HPDE6-E6E7 (cell line): ENCODE results near the gene KCNQ1.

Experiments
- DNase-seq: peaks from one replicate; pipeline ENCODE4 v3.0.0; 2011; ENCODE audit warnings: missing footprints; ENCODE audit errors: extremely low spot score

The KCNQ1 gene, protein sequence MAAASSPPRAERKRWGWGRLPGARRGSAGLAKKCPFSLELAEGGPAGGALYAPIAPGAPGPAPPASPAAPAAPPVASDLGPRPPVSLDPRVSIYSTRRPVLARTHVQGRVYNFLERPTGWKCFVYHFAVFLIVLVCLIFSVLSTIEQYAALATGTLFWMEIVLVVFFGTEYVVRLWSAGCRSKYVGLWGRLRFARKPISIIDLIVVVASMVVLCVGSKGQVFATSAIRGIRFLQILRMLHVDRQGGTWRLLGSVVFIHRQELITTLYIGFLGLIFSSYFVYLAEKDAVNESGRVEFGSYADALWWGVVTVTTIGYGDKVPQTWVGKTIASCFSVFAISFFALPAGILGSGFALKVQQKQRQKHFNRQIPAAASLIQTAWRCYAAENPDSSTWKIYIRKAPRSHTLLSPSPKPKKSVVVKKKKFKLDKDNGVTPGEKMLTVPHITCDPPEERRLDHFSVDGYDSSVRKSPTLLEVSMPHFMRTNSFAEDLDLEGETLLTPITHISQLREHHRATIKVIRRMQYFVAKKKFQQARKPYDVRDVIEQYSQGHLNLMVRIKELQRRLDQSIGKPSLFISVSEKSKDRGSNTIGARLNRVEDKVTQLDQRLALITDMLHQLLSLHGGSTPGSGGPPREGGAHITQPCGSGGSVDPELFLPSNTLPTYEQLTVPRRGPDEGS

DNA sequence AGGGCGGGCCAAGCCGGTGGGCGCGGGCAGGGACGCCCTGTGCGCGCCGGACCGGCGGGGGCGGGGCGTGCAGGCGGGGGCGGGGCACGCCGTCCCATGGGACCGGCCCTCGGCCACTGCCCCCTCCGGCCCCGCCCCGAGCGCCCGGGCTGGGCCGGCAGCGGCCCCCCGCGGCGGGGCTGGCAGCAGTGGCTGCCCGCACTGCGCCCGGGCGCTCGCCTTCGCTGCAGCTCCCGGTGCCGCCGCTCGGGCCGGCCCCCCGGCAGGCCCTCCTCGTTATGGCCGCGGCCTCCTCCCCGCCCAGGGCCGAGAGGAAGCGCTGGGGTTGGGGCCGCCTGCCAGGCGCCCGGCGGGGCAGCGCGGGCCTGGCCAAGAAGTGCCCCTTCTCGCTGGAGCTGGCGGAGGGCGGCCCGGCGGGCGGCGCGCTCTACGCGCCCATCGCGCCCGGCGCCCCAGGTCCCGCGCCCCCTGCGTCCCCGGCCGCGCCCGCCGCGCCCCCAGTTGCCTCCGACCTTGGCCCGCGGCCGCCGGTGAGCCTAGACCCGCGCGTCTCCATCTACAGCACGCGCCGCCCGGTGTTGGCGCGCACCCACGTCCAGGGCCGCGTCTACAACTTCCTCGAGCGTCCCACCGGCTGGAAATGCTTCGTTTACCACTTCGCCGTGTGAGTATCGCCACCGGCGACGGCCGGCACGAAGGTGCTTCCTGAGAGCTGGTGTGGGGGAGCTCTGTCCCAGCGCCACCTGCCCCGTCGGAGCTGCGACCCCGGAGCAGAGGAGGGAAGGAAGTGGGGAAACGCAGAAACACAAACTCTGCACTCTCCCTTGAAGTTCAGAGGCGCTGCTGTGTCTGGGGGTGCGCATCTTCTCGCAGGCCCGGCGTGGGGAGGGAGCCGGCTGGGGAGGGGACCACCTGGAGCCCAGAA is at the start of gene KCNQ1:
Gene KCNQ1 (plus strand): TSS at position 188 of the 925 bp plus-strand sequence. CDS start 91 bp downstream, at position 279.
- DNase-seq = no peak

DNA sequence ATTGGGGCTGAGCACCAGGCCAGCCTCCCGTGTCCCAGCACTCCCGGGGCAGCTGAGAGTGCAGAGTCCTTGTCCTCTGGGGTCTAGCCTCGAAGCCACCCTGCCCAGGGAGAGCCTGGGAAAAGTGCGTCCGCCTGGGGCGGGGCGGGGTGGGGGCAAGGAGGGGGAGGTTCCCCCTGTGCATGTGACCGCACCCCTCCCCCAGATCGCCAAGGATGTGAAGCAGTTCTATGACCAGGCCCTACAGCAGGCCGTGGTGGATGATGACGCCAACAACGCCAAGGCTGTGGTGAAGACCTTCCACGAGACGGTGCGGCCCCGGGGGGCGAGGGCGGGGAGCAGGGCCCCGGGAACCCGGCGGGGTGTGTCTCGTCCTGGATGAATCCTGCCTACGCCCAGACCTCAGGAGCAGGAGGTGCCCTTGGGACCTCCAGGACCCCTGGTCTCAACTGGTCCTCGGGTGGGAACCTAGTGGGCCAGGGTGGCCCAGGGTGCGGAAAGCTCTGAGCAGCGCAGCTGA is 49.5 kb upstream of the KCNQ1 start:
- no peak for DNase-seq

DNA sequence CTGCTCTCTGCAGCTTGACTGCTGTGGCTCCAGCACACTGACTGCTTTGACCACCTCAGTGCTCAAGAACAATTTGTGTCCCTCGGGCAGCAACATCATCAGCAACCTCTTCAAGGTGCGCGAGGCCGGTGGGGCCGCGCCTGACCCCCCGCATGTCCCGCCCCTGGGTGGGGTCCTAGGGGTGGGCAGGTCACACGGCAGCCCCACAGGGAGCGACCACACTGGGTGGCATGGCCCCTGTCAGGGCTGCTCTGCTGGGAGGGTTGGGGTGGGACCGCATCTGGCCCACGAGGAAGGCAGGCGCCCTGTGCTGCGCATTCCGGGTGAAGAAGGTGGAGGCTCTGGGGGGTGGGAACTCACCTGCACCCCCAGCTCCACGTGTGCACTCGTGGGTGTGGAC is 49.0 kb upstream of the KCNQ1 start:
- no peak for DNase-seq

DNA sequence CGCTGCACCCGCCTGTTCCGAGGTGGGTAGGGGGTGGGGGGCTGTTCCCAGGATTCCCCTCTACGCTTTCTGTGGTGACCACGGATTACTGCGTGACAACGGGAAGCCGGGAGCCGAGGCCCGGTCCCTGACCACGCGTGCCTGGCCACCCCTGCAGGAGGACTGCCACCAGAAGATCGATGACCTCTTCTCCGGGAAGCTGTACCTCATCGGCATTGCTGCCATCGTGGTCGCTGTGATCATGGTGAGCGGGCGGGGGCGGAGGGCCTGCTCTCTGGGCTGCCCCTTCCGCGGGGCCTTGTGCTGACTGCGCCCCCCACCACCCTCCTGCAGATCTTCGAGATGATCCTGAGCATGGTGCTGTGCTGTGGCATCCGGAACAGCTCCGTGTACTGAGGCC is 48.3 kb upstream of the KCNQ1 start:
- DNase-seq = no peak

DNA sequence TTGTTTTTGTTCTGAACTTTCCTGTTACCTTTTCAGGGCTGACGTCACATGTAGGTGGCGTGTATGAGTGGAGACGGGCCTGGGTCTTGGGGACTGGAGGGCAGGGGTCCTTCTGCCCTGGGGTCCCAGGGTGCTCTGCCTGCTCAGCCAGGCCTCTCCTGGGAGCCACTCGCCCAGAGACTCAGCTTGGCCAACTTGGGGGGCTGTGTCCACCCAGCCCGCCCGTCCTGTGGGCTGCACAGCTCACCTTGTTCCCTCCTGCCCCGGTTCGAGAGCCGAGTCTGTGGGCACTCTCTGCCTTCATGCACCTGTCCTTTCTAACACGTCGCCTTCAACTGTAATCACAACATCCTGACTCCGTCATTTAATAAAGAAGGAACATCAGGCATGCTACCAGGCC is 47.8 kb upstream of the KCNQ1 start:
- no peak for DNase-seq

DNA sequence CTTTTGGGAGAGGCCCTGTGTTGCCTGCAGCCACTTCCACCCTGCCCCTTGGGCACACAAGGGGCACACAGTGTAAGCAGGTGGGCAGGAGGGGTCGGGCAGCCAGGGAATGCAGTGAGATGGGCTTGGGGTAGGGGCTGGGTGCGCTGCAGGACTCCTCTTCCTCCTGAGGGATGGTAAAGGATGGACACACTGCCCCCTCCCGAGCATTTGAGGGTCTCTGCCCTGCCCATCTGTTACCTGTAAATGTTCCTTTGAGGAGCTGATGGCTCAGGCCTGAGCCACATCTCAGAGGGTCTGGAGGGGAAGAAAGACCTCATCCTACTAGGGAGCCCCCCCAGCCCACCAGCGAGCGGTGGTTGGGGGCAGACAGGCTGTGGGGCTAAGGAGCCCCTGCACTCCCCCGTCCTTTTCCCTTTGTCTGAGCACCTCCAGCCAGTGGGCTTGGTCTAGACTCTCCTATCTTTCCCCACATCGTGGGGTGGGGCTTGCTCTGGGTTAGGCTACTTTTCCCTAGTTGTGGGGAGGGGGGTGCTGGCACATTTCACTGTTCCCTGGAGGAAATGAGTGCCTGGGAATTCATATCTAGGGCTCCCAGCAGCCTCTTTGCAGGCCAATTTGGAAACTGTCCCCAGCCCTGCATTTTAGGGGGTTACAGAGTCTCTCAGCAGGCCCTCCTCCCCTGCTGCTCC is 46.0 kb upstream of the KCNQ1 start:
- DNase-seq = no peak

DNA sequence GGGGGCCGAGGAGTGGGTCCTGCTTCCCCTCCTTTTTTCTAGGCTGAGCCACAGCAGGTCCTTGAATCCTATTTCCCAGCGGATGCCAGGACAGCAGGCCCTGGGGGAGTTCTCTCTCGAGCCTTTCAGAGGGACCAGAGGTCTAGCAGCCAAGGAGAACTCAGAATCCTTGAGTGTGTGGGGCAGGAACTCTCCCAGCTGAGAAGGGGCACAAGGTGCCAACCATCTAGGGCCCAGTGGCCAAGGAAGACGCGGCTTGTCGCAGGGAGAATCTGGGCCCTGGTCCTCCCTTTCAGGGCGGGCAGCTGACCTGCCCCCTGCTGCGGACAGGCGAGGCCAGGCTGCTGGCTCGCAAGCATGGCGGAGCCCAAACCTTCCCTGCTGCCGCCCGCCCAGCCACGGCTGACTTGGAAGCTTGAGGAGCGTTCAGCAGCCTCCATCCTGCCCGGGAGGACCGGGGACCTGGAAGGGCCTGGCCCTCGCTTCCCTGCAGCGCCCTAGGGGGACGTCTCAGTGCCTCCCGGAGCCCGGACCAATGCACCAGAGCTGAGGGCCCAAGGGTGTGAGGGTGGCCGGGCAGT is 45.2 kb upstream of the KCNQ1 start:
- no peak for DNase-seq

DNA sequence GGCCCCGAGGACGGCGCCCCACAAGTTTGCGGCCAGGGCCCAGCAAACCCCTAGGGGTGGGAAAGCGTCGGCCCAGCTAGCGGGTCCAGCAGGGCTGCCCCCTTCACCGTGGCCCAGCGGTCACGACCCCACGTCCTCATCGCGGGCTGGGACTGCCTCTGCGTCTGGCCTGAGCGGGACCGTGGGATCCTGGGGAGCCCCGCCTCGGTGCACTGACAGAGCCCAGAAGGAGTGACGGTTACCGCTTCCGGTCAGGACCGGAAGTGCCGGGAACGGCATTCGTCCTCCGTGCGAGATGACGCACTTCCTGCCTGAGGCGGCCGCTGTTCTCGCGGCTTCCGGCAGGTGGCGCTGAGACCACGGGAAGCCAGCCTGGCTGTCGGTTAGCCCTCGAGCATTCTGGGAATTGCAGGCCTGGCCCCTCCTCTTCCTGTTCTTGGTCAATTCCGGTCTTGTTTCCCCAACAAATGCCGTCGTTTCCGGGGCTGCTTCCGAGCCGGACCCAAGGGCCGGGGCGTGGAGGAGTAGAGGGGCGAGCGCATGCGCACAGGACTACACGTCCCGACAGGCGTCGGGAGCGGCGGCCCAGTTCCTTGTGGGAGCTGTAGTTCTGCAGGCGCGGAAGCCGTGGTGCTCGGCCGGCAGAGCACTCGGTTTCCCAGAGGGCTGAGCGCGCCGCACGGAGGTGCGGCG is 44.6 kb upstream of the KCNQ1 start, which contains the start of gene TSSC4:
Gene TSSC4 (plus strand): TSS at position 682 of the 693 bp plus-strand sequence. CDS start 1,884 bp downstream, outside the sequence.
- peak; percentile 98 for DNase-seq

DNA sequence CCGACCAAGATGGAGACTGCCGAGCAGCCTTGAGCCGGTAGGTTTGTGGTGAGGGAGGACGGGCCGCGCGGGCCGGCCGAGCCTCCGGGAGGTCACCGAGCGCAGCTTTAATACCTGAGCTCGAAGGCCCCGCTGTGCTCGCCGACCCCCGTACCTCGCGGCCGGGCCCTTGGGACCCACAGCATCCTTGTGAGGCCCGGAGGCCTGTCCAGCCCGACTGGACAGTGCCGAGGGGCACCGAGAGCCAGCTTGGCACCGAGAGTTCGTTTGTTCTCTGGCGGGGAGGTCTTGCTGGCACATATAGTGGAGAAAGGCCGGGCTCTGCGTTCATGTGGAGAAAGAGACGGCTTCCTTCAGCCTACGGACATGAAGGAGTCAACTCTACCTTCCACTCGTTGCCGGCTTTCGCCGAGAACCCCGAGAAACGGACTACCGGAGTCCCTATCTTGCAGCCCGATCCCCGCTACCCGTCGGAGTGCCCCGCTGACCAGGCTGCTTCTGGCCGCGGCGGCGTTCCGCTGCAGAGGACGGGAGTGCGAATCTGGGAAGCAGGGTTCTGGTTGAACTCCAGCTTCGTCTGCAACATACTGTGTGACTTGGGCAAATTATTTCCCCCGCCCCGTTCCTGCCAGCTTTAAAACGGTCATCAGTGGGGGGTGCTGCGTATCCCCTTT is 43.9 kb upstream of the KCNQ1 start:
- DNase-seq = no peak

DNA sequence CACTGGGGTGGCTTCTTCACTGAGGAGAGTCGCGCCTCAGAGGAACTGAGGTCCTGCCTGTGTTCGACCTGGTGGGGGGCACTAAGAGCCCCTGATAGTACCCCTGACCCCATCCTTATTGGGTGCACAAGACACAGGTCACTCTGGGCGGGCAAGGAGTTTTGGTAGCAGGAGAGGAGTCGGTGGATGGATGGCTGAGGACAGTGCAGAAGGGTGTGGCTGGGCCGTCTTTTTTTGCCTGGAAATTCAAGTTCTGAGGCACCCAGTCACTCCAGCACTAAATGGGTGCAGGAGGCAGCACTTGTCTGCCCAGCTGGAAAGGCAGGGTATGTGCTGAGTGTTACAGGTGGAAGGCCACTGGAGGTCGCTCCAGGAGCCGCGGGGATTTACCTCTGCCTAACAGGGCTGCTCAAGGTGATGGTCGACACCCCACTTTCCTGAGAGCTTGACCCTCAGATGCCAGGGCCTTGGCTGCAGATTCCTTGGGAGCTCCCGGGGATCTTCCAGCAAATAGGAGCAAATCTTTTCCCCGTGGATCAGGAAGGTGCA is 43.3 kb upstream of the KCNQ1 start:
- DNase-seq = no peak

DNA sequence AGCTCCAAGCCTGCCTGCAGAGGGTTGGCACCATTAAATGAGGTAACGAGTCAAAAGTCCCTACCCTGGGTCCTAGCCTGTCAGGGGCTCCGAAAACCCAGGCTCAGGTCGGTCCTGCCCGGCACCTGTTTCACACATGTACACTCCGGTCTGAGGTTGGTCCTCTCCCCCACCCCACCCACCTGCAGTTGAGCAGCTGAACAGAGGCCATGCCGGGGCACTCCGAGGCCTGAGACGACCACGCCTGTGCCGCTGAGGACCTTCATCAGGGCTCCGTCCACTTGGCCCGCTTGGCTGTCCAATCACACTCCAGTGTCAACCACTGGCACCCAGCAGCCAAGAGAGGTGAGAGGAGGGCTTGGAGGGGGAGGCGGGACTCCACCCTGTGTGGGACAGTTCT is 42.7 kb upstream of the KCNQ1 start:
- no peak for DNase-seq

DNA sequence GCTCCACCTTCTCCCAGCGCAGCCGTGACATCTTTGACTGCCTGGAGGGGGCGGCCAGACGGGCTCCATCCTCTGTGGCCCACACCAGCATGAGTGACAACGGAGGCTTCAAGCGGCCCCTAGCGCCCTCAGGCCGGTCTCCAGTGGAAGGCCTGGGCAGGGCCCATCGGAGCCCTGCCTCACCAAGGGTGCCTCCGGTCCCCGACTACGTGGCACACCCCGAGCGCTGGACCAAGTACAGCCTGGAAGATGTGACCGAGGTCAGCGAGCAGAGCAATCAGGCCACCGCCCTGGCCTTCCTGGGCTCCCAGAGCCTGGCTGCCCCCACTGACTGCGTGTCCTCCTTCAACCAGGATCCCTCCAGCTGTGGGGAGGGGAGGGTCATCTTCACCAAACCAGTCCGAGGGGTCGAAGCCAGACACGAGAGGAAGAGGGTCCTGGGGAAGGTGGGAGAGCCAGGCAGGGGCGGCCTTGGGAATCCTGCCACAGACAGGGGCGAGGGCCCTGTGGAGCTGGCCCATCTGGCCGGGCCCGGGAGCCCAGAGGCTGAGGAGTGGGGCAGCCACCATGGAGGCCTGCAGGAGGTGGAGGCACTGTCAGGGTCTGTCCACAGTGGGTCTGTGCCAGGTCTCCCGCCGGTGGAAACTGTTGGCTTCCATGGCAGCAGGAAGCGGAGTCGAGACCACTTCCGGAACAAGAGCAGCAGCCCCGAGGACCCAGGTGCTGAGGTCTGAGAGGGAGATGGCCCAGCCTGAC is 41.7 kb upstream of the KCNQ1 start:
- DNase-seq = no peak

DNA sequence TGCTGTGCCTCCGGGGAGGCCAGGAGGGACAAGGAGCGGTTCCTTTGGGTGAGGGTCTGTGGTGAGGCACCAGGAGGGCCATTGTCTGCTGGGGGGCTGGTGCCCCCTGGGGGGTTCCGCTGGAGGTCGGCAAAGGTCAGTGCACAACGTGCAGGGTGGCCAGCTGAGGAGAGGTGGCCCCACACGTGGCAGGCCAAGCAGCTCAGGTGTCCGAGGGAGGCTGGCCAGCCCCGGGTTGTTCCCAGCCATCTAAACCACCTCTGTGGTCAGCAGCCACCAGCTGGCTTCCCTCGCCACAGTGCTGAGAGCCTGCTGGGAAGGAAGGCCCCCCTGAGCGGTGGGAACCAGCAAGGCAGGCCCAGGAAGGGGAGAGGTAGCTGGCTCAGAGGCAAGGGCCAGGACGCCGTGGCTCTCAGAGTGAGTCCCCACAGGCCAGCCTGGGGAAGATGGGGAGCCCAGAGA is 40.0 kb upstream of the KCNQ1 start:
- DNase-seq = no peak

DNA sequence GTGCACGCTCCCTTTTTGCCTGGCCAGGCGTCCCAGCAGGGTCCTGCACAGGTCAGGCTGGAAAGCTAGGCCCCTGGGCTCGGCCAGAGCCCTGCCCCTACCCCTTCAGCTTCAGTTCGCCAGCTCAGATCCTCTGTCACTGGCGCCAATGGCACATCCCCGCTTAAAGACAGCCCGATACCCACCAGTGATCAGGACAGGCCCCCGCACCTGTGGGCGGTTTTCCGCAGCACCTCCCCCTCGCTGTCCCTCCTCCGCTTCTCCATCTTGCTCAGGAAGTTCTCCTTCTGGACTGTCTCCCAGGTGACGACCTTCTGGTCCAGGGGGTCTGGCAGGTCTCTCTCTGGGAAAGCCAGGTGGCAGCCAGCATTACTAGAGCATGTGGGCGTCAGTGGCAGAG is 38.4 kb upstream of the KCNQ1 start:
- DNase-seq = no peak

DNA sequence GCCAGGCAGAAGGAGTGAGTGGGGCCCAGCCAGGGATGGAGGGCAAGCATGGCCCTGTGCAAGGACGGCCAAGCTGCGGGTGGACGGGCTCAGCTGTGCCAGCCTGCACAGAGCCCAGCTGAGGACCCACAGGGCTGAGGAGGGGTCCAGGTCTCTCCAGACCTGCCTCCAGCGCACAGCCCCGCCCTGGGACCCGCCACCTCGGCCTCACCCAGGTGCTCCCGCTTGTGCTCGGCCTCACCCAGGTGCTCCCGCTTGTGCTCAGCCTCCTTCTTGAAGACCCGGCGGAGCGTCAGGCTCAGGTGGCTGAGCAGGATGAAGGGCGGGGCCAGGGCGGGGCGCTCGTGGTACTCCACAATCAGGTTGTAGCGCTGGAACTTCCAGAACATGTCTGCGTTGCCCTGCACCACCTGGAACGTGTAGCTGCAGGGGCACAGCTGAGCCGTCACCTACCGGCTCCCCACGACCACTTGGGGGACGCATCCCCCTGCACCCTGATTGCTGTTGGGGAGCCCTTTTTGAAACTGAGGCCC is 37.9 kb upstream of the KCNQ1 start:
- no peak for DNase-seq

DNA sequence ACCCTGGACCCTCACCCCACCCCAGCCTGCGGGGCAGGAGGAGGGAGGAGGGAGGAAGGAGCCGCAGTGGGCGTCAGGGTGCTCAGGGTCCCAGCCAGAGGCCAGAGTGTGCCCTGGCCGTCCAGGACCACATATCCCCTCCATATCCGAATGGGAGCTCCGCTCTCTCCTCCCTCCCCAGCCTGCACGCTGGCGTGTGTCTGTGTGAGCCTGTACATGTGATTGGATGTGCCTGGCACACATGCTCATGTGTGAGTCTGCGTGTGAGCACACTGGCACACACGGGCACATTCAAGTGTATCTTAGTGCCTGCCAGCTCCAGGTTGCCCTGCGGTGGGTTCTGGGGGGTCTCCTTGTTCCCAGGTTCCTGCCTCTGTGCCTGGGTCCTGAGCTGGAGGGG is 36.1 kb upstream of the KCNQ1 start:
- no peak for DNase-seq

DNA sequence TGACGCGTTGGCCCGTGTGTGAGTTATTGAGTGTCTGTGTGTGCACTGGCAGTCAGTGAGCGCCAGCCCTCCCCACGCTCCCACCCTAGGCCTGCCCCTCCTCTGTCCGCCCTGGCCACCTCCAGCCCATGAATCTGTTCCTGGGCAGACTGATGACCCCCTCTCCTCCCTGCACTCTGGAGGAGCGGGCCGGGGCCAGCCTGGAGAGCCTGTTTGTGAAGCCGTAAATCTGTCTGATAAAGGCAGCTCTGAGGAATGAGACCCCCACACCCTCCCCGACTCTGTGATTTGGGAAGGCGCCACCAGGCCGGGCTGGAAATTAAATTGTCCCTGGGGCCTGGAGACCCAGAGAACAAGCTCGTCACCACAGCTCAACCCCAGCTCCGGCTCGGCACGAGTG is 35.7 kb upstream of the KCNQ1 start:
- no peak for DNase-seq
